Omental fat pad (tissue), 4 donors: ENCODE results near the gene NFE2L2. TPM values are rescaled to one million over a fixed set of nuclear protein-coding genes. Genes with fewer than 3 reads are reported as not detected.

Experiments
- ATAC-seq: fragments of 150-250 bp; one replicate; pipeline ENCODE4 v1.9.1; 2016; ENCODE audit warnings: mild to moderate bottlenecking, moderate library complexity; ENCODE audit not compliant: low FRiP score
- DNase-seq: peaks from one replicate; pipeline ENCODE4 v3.0.0-alpha.2; 2019; ENCODE audit warnings: low spot score
- total RNA-seq, 4 donors: library from RNA; depleted of rRNA; stranded (reverse); fragments of >200 nt; gene quantifications; one replicate each; pipeline ENCODE4 v1.1.0, GENCODE V29; 2016
- TF ChIP-seq, protein P1 (sequence below), 3 donors: fragments of 450-650 bp; IDR thresholded peaks; one replicate each; pipeline ENCODE4 v1.5.1; 2016 to 2017; ENCODE audit warnings: antibody characterized with exemption in 3 of 3, mild to moderate bottlenecking in 3 of 3, moderate library complexity in 2 of 3

NFE2L2 gene
- total RNA-seq, 4 donors from 2014 or later = 88.5 to 140 (median 106) TPM

DNA sequence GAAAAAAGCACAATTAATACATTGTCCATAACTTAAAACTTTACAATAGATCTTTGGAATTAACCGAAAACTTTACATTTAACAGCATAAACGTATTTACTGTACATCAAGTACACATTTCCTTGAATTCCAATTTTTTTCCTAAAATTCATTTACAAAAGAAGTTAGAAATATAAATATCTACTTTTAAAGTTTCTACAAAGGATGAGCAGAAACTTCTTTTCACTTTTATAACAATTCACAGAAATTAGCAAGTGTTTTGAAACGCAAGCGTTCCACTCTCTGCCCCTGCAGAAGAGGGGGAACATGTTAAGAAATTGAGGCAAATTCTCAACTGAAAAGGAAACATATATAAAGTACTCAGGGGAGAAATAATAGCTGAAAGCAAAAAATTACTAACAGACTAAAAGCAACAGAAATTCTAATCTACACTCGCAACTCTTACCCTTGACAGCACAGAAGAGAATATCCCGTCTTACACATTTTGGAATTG, 1.5 kb downstream of the NFE2L2 start:
- TF ChIP-seq, protein P1, sequence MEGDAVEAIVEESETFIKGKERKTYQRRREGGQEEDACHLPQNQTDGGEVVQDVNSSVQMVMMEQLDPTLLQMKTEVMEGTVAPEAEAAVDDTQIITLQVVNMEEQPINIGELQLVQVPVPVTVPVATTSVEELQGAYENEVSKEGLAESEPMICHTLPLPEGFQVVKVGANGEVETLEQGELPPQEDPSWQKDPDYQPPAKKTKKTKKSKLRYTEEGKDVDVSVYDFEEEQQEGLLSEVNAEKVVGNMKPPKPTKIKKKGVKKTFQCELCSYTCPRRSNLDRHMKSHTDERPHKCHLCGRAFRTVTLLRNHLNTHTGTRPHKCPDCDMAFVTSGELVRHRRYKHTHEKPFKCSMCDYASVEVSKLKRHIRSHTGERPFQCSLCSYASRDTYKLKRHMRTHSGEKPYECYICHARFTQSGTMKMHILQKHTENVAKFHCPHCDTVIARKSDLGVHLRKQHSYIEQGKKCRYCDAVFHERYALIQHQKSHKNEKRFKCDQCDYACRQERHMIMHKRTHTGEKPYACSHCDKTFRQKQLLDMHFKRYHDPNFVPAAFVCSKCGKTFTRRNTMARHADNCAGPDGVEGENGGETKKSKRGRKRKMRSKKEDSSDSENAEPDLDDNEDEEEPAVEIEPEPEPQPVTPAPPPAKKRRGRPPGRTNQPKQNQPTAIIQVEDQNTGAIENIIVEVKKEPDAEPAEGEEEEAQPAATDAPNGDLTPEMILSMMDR (IDR thresholded peaks at IDR 0.05) = no peak
- no peak for DNase-seq
- ATAC-seq = no peak

DNA sequence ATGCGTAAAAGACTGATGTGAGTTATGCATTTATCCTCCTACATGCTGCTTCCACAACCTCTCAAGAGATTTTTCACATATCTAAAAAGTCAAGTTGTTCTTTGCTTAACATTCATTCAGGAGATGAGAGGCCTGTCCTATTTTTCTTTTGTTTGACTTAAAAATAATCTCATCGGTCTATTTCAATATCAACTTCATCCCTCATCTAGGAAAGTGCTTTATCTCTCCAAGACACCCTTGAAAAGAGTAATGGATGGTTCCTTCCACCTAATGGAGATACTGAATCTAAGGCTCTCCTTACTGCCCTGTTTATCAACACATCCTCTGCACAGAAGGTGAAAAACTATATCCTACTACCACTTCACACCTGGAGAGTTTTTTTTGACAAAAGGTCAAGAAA, 2.4 kb downstream of the NFE2L2 start:
- no peak for ATAC-seq
- TF ChIP-seq, protein P1 (IDR thresholded peaks at IDR 0.05) = no peak
- DNase-seq = no peak

DNA sequence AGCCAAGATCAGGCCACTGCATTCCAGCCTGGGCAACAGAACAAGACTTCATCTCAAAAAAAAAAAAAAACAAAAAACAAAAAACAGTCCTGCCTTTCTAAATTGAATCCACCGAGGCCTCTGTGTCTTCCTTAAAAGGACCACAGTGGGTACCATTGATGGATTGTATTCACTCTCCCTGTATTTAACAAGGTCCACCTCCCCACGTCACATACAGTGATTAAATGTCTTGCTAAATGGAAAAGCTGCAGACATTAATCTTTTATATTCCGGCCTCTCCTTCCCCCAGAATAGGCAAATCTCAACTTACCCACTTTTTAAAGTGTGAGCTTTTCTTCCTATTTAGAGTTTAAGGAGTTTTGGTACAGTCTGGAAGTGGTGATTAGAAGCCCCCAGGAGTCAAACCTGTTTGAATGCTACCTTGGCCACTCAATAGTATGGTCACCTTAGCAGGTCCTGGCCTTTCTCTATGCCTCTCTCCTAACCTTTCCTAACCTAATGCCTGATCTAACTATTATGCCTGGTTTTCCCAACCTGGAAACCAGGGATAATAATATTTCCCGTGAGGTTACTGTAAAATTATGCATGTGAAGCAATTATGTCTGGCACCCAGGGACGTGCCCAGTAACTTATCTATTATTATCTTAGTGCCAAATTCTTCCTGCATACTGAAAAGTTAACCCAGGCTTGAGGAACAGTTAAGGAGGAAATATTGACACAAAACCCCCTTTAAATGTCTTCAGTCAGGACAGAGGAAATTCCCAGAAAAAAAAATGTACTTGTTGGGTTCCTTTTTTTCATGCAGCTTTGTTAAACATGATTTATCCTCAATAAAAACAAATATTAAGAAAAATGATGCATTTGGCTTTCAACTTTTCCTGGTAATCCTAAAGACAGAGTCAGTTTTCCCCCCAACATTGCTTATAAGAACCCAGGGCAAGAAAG, 3.1 kb downstream of the NFE2L2 start:
- ATAC-seq (no peak), DNase-seq (no peak)
- TF ChIP-seq, protein P1 (IDR thresholded peaks at IDR 0.05) = no peak

DNA sequence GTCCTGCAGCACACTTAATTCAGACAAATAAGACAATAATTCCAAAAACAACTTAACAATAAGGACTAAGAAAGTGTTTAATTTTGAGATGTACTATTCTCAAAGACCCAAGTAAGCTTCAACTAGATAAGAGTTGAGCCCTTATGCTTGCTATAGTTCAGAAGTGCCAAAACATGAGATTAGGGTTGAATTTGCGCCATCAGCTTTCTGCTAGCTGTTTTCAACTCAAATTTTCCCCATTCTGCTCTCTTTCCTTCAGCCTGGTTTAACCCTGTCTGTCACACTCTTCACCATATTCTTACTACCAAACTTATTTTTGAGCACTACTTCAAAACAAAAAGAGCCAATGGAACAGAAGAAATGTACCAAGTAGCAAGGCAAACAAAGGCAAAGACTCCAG, 4.1 kb downstream of the NFE2L2 start:
- no peak for ATAC-seq
- DNase-seq = no peak
- TF ChIP-seq, protein P1 (IDR thresholded peaks at IDR 0.05) = no peak

DNA sequence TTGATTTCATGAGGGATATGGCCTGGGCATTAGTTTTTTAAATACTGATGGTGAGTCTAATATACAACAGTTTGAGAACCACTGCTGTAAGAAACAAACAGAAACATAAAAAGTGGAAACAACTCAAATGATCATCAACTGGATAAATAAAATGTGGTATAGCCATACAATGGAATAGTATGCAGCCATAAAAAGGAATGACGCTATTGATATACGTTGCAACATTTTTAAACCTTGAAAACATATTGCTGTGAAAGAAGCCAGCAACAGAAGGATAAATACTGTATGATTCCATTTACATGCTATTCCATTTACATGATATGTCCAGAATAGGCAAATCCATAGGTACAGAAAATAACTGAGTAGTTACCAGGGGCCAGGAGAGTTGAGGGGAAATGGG, 6.5 kb downstream of the NFE2L2 start:
- TF ChIP-seq, protein P1 (IDR thresholded peaks at IDR 0.05) = no peak
- DNase-seq (no peak), ATAC-seq (no peak)

DNA sequence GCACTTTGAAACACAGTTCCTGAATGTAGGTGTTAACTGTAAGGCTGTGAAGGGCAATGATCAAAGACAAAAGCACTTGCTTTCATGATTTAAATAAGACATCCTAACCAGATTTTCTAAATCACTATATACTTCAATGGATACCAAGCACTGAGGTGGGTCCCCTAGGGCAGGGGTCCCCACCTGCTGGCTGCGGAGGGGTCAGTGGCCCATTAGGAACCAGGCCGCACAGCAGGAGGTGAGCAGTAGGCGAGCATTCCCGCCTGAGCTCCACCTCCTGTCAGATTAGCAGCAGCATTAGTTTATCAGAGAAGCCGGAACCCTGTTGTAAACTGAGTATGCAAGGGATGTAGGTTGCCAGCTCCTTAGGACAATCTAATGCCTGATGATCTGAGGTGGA, 7.1 kb downstream of the NFE2L2 start:
- TF ChIP-seq, protein P1 (IDR thresholded peaks at IDR 0.05) = no peak
- no peak for ATAC-seq
- no peak for DNase-seq

DNA sequence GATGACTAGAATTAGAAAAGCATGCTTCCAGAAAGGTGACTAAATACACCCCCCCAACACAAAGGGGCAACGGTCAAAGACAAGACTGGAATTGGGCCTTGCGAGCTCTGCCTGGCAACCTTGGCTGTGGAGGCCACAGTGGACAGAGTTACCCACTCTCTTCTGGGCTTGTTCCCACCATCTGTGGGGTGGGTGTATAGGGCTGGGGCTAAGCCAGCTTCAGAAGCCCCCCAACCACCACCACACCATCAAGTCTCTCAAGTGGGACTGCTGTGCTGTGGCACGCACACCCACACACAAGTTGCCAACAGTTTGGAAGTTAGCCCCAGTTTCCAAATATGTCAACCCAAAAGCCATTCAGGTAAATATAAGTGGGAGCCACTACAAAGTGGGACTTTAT, 7.8 kb downstream of the NFE2L2 start:
- TF ChIP-seq, protein P1 (IDR thresholded peaks at IDR 0.05) = no peak

More for the DNA sequence above, 7.8 kb downstream of the NFE2L2 start:
- no peak for ATAC-seq
- DNase-seq = no peak
